Parathyroid adenoma (tissue), 2 donors: Measurements from ENCODE around the gene RFX2.

Experiments
- H2AFZ ChIP-seq: fragments of 300-600 bp; sonication (generic); one replicate; pipeline ENCODE4 v1.7.0; 2017; ENCODE audit warnings: antibody characterized with exemption, mild to moderate bottlenecking
- H3K27ac ChIP-seq: fragments of 300-600 bp; sonication (generic); one replicate; pipeline ENCODE4 v1.7.0; 2017
- H3K27me3 ChIP-seq: fragments of 300-600 bp; sonication (generic); one replicate; pipeline ENCODE4 v1.7.0; 2017; ENCODE audit warnings: low read length; ENCODE audit not compliant: control insufficient read depth, insufficient read depth
- H3K36me3 ChIP-seq: fragments of 300-600 bp; sonication (generic); one replicate; pipeline ENCODE4 v1.7.0; 2017; ENCODE audit warnings: low read length; ENCODE audit not compliant: control insufficient read depth, insufficient read depth
- H3K4me1 ChIP-seq: fragments of 300-600 bp; sonication (generic); one replicate; pipeline ENCODE4 v1.7.0; 2017; ENCODE audit warnings: control low read depth
- H3K4me2 ChIP-seq: fragments of 300-600 bp; sonication (generic); one replicate; pipeline ENCODE4 v1.7.0; 2017; ENCODE audit warnings: low read length
- H3K4me3 ChIP-seq: fragments of 300-600 bp; sonication (generic); one replicate; pipeline ENCODE4 v1.7.0; 2017; ENCODE audit warnings: low read depth, low read length
- H3K79me2 ChIP-seq: fragments of 300-600 bp; sonication (generic); one replicate; pipeline ENCODE4 v1.7.0; 2017; ENCODE audit warnings: control low read depth
- H3K9ac ChIP-seq: fragments of 300-600 bp; sonication (generic); one replicate; pipeline ENCODE4 v1.7.0; 2017; ENCODE audit warnings: mild to moderate bottlenecking
- H3K9me3 ChIP-seq: fragments of 300-600 bp; sonication (generic); one replicate; pipeline ENCODE4 v1.7.0; 2017; ENCODE audit warnings: low read length; ENCODE audit not compliant: control insufficient read depth
- CTCF ChIP-seq: fragments of 300-600 bp; sonication (generic); IDR thresholded peaks from one replicate; pipeline ENCODE4 v1.7.0; 2017; ENCODE audit warnings: antibody characterized with exemption, mild to moderate bottlenecking
- donor health status: primary hyperparathyroidism.

Gene RFX2

DNA sequence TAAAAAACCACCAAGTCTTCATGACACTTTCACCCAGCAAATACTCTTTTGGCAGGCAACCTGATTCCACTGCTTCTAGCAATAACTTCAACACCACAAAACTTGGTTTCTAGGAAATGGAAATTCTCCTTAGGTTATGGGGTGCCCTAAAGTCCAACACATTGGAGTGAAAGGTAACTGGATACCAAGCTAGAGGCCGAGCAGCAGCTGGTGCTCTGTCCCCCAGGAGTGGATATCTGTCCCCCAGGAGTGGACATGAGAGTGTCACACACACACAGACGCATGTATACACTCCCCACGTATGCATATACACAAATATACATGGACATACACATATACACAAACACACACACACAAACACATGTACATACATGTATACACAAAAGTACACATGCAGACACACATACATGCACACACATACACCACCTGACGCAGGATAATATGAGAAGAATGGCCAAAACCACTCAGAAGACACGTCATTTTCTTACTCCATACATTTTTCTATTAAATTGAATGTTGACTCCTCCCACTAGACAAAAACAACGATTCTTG, 50.8 kb downstream of the RFX2 start:
- Histone ChIP-seq H3K36me3 (no peaks in the 10 kb centered on the region), H3K27ac (no peak overlapping the region), H2AFZ (no peak overlapping the region), H3K9ac (no peak overlapping the region), H3K9me3 (no peaks in the 10 kb centered on the region), H3K4me3 (no peak overlapping the region), H3K4me1 (peaks cover 9% of the 10 kb centered on the region), H3K79me2 (peaks cover 14% of the 10 kb centered on the region), H3K4me2 (no peak overlapping the region), H3K27me3 (no peaks in the 10 kb centered on the region)
- TF ChIP-seq CTCF, result no peak

DNA sequence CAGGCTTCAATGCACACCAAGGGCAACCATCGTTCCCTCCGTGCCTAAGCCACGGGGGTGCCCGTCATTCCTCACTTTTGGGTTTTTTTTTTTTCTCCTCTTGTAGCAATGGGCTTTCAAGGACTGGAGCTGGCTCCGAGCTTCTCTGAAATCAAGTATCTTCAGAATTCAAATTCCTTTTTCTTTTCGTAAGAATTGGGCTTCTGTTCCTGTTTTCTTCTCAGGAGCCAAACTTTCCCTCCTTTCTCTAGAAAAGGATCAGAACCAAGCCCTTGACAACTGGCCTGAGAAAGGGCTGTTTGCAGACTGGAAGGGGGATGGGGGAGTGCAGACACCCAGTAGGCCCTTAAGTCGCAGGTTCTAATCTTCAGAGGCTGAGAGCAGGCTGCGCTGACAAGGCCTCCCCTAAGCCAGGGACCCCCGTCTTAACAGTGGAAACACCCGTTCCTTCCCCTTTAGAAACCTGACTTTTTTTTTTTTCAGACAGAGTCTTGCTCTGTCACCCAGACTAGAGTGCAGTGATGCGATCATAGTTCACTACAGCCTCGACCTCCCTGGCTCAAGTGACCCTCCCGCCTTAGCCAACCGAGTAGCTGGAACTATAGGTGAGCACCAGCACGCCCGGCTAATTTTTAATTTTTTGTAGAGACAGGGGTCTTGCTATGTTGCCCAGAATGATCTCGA, 51.6 kb downstream of the RFX2 start:
- Histone ChIP-seq H3K4me2 (no peak overlapping the region), H3K27ac (no peak overlapping the region), H3K4me1 (peaks cover 9% of the 10 kb centered on the region), H3K4me3 (no peak overlapping the region), H3K9me3 (no peaks in the 10 kb centered on the region), H3K36me3 (no peaks in the 10 kb centered on the region), H3K27me3 (no peaks in the 10 kb centered on the region), H3K9ac (no peak overlapping the region), H3K79me2 (peaks cover 7% of the 10 kb centered on the region), H2AFZ (no peak overlapping the region)
- no peak for TF ChIP-seq CTCF

DNA sequence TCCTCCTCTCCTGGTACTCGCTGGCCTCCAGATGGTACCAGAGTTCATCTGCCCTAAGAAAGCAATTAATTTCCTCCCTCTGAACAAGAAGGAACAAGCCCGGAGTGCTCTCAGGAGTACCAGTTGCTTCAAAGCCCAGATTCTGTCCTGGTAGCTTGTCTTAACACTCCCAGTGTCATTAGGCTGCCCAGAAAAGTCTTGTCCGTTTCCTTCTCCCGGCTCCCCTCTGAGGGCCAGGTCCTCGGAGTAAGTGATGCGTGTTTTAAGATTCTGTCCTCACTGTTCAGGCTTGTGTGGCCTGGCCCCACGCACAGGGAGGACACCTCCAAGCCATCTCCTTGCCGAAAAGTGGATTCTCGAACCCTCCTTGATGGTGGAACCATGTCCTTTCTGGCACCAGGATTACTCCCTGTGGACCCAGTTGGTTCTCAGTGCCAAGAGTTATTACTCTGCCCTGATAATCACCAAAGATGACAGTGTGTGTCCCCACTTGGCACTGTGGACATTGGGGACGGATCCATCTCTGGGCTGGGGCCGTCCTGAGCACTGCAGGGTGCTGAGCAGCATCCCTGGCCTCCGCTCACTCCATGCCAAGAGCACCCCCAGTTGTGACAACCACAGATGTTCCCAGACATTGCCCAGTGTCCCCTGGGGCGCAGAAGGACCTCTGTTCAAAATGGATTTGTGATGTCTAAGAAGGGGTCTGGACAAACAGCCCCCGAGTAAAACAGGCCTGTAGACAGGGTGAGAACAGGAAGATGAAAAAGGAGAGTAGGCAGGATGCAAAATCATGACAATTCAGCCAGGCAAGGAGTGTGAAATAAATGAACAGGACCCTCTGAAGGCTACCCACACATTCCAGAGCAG, 52.4 kb downstream of the RFX2 start:
- Histone ChIP-seq H3K4me3 (no peak overlapping the region), H3K36me3 (no peaks in the 10 kb centered on the region), H3K27ac (peak overlapping the region; percentile 79), H3K27me3 (no peaks in the 10 kb centered on the region), H3K79me2 (no peaks in the 10 kb centered on the region), H2AFZ (peak overlapping the region; percentile 75), H3K4me1 (peaks cover 9% of the 10 kb centered on the region), H3K9ac (no peak overlapping the region), H3K4me2 (no peak overlapping the region), H3K9me3 (no peaks in the 10 kb centered on the region)
- no peak for TF ChIP-seq CTCF

GRCh38 chr19:6056801-6057650, 53.3 kb downstream of the RFX2 start:
- Histone ChIP-seq H3K36me3 (no peaks in the 10 kb centered on the region), H3K9me3 (no peaks in the 10 kb centered on the region), H3K79me2 (no peaks in the 10 kb centered on the region), H3K4me1 (peaks cover 9% of the 10 kb centered on the region), H3K4me3 (no peak overlapping the region), H3K9ac (no peak overlapping the region), H3K27me3 (no peaks in the 10 kb centered on the region), H3K27ac (peak overlapping the region; percentile 79), H2AFZ (peak overlapping the region; percentile 75), H3K4me2 (no peak overlapping the region)
- TF ChIP-seq CTCF, result no peak
